ENCODE measurements around the gene ISM2.
"Not testable (repeated sequence)": the region's sequence is repeated elsewhere in the genome, so short reads cannot be mapped to it uniquely, and the experiment has no call there.

ISM2 gene

GRCh38 chr14:77498120-77498979, at the start of gene ISM2:
TSS of gene ISM2 (minus strand) at chr14:77498816. CDS start at chr14:77498793, 23 bp downstream.
- DNase-seq (ENCODE audit: low spot score), result peak; percentile 30

- DNase-seq (ENCODE audit: low spot score), result no peak
Measured at GRCh38 chr14:77547512-77548180, 49.0 kb upstream of the ISM2 start.

DNA sequence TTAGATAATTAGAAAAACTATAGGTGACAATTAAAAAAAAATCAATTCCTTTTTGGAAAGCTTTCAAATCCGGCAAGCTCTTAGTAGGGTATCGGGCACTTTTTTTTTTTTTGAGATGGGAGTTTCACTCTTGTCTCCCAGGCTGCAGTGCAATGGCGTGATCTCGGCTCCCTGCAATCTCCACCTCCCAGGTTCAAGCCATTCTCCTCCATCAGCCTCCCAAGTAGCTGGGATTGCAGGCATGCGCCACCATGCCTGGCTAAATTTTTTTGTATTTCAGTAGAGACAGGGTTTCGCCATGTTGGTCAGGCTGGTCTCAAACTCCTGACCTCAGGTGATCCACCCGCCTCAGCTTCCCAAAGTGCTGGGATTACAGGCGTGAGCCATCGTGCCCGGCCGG, 46.6 kb upstream of the ISM2 start:
- DNase-seq (ENCODE audit: low spot score), result not testable (repeated sequence)

DNA sequence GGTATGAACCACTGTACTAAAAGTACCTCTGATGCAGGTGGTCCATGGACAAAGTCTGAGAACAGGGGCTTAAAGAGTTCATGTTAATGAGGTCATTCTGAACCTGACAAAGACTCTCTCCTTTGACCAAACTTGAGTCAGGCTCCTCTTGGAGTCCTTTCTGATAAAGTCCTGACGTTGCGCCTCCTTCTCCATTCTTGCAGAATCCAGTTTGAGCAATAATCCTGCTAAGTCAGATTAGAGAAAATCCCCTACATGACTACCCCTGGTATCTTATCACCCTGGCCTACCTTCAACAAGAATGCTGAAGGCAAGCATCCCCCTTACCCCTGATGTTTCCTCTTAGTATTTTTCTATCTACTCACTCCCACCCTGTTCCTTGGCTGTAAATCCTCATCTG, 46.0 kb upstream of the ISM2 start:
- DNase-seq (ENCODE audit: low spot score), result no peak

- no peak for DNase-seq (ENCODE audit: low spot score)
Measured at GRCh38 chr14:77543637-77544334, 45.2 kb upstream of the ISM2 start.

- DNase-seq (ENCODE audit: low spot score), result no peak
Measured at GRCh38 chr14:77543240-77543551, 44.6 kb upstream of the ISM2 start.

DNA sequence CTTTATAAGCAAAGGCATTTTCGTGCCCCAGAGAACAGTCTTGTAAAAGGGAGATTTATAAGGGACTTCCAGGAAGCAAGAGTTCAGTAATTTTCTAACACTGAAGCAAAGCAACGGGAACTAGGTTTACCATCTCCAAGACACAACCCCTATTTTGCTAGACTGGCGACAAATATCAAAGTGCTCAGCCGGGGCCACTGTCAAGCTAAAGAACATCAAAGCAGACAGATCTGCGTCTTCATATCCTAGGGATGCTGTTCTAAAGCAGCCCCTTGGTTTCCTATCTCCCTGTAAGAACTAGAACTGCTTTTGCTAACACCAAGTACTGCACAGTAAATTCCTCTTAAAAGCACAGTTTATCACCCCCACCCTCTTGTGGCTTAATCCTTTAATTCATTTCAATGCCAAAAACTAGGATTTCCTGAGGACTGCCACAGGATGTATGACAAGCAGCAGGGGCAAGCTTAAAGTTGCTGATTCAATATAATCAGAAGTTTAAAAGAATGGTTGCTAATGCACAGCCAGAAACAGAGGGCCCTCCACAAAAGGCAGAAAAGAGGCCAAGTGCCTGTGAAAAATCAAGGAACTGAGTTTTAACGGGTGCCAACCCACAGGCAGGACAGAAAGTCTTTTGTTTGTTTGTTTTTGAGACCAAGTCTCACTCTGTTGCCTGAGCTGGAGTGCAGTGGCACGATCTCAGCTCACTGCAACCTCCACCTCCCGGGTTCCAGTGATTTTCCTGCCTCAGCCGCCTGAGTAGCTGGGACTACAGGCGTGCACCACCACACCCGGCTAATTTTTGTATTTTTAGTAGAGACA, 44.0 kb upstream of the ISM2 start:
- DNase-seq (ENCODE audit: low spot score), result peak; percentile 37

DNA sequence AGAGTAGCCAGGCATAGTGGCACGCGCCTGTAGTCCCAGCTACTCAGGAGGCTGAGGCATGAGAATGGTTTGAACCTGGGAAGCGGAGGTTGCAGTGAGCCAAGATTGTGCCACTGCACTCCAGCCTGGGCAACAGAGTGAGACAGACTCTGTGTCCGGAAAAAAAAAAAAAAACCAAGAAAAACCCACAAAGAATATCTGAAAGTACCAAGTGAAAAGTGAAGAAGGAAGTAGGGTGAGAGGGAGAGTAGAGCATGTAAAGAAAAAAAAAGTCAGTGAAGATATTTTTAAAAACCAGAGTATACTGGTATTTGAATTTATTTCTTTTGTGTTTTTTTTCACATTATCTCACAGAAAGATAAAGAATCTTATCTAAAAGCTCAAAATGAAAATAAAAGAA, 43.3 kb upstream of the ISM2 start:
- no peak for DNase-seq (ENCODE audit: low spot score)

GRCh38 chr14:77536951-77537350, 38.3 kb upstream of the ISM2 start:
- not testable (repeated sequence) for DNase-seq (ENCODE audit: low spot score)

DNA sequence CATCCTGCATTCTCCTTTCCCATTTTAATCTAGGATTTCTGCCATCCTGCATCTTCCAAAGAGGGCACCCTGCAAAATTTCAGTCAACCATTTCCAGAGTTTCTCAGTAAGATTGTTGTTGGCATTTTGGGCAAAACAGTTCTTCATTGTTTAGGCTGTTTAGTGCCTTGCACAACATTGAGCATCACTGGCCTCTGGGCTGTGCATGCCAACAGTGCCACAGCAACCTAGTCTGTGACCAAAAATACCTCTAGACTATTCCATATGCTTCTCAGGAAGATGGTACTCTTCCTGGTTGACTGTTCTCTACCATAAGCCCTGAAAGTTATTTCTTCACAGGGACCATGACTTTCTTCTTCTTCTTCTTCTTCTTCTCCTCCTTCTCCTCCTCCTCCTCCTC, 32.5 kb upstream of the ISM2 start:
- DNase-seq (ENCODE audit: low spot score), result no peak

DNA sequence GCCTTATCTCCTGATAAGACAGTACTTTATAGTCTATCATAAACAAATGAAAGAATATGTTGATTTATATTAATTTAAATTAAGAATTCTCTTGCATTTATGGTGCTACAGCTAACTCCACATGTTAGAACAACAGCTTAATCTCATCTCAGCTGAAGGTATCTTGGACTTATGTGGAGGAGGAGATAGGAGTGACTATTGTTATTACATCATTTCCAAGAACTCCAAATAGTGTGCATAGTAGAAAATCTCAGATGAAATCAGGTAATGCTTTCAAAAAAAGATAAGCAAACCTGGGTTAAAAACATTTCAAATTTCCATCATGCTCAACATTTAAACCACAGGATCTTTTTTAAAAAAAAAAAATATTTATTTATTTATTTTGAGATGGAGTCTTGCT, 31.3 kb upstream of the ISM2 start:
- DNase-seq (ENCODE audit: low spot score), result no peak

- no peak for DNase-seq (ENCODE audit: low spot score)
Measured at GRCh38 chr14:77529213-77529612, 30.6 kb upstream of the ISM2 start.

- DNase-seq (ENCODE audit: low spot score), result not testable (repeated sequence)
Measured at GRCh38 chr14:77528701-77529100, 30.1 kb upstream of the ISM2 start.

GRCh38 chr14:77526266-77526665, 27.6 kb upstream of the ISM2 start:
- DNase-seq (ENCODE audit: low spot score), result no peak

- no peak for DNase-seq (ENCODE audit: low spot score)
Measured at GRCh38 chr14:77524536-77524935, 25.9 kb upstream of the ISM2 start.

- DNase-seq (ENCODE audit: low spot score), result no peak
Measured at GRCh38 chr14:77523109-77523508, 24.5 kb upstream of the ISM2 start.

GRCh38 chr14:77520555-77520954, 21.9 kb upstream of the ISM2 start:
- no peak for DNase-seq (ENCODE audit: low spot score)

GRCh38 chr14:77516126-77516525, 17.5 kb upstream of the ISM2 start:
- DNase-seq (ENCODE audit: low spot score), result no peak

- DNase-seq (ENCODE audit: low spot score), result no peak
Measured at GRCh38 chr14:77511486-77512162, 13.0 kb upstream of the ISM2 start.

DNA sequence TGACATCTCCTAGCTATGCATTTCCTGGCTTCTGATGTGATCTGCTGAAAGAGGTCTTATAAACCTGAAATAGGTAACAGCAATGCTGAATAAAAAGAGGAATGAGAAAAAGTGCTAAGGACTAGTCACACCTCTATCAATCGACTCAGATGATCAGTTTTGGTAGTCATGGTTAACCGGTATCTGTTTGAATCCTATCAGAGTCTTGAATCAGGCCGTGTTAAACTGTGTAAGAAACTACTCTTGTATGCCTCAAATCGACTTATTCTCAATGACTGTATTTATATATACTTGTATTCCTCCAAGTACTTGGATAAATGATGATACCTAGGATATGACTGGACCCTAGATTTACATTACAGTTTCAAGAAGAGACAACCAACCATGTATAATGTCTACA, 10.8 kb upstream of the ISM2 start:
- DNase-seq (ENCODE audit: low spot score), result no peak

DNA sequence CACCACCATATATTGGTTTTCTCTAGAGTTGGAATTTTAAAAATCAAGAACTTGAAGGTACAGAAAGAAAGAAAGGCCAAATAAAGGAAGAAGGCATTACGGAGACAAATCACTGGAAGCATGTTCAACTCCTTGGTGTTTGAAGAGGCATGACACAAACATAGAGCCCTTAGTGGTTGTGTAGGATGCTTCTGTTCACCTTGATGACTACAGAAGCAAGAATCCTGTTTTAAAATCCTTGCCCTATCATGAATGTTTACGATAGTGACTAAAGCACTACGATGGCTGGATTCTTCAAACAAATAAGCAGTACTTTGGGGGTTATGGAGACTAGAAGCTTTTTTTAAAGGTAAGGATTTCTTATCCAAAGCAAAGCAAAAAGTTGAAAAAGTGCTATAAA, 10.3 kb upstream of the ISM2 start:
- DNase-seq (ENCODE audit: low spot score), result no peak

DNA sequence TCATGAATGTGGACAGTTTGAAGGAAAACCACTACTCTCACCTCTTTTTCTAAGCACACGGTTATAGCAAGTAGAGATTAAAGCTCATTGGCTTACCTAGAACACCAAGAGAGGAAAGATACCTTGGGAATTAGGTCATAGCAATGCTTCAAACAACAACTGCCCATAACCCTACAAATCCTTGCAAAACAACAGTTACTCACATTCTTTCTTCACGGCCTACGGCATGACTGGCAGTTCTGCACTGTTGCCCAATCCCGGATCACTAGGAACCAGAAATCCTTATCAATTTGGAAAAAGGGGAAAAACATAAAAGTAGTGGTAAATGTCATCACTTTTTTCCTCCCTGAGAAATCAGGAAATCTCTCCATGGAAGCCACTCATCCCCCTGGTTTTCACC, 9.6 kb upstream of the ISM2 start:
- DNase-seq (ENCODE audit: low spot score), result no peak
